ENCODE results near the gene EVX1. TPM values are rescaled to one million over a fixed set of nuclear protein-coding genes. Genes with fewer than 3 reads are reported as not detected.

Gene EVX1
- total RNA-seq, 1 experiment from 2014 or later, result not detected

DNA sequence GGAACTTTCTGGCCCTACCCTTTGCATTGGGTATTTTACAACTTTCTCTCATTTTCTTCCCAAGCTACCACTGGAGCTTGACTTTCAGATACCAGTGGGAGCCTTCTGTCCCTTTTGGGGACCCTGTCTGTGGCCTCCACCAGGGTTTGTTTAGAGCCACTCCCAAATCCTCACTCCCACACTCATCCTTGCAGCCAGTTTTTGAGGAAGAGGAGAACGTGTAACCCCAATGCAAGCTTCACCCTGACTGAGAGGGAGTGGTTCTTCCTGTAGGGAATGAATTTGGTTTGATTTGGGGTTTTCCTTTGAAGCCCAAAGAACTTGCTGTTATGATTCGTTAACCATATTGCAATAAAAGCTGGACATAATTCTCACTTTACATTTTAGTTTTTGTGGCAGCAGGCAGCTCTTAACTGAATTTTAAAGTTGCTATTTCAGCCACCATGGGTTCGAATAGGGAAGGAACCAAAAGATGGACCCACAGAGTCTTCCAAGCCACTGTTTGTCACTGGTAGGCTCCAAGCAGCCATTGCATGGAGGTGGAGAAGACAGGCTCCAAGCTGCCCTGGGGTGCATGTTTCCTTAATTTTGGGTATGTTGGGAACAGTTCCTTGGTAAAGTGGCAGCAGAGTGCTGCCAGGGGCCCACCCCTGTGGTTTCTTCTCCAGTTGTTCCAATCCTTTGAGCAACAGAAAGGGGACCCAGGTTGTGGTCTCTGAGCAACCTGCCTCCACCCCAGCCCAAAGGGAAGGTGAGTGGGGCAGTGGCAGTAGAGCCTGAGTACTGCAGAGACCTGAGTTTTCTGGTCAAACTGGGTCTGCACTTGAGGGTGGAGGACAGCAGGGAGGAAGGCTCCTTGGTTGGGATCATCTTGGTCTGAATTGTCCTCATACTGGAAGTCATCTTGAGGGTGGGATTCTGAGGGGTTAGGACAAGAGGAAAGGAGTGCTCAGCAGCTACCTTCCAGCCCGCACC lies 5.1 kb downstream of the EVX1 start:
- no peak overlapping the region for H4K5ac ChIP-seq (ENCODE audit: insufficient read length, low read depth, low read length)
- H4K91ac ChIP-seq (ENCODE audit: insufficient read length, low read depth, low read length), result no peak overlapping the region
- no peak overlapping the region for H3K23ac ChIP-seq (ENCODE audit: insufficient read length, low read depth, low read length)
- H2BK120ac ChIP-seq (ENCODE audit: low read depth, low read length, poor library complexity, severe bottlenecking), result no peak overlapping the region
- no peak overlapping the region for H2AK5ac ChIP-seq (ENCODE audit: insufficient read length, low read length)
- peaks cover 18 to 52% of the 10 kb centered on the region in 2 experiments for H3K4me1 Mint-ChIP-seq
- H3K4me3 Mint-ChIP-seq, result no peak overlapping the region
- no peak overlapping the region for H3K27ac Mint-ChIP-seq
- H3K27me3 ChIP-seq (ENCODE audit: insufficient read depth, low read length), result peaks cover 100% of the 10 kb centered on the region
- H3K4me2 ChIP-seq (ENCODE audit: insufficient read depth, insufficient read length, low read length), result no peak overlapping the region
- H3K14ac ChIP-seq (ENCODE audit: insufficient read depth, low read length), result no peak overlapping the region
- H2BK15ac ChIP-seq (ENCODE audit: low read depth, low read length), result no peak overlapping the region
- H3K27ac ChIP-seq (ENCODE audit: insufficient read length, low read depth, low read length), result no peak overlapping the region
- H3K4ac ChIP-seq (ENCODE audit: low read depth, low read length), result no peak overlapping the region
- H3K79me1 ChIP-seq (ENCODE audit: insufficient read depth, low read depth, low read length, poor library complexity, severe bottlenecking), result no peaks in the 10 kb centered on the region
- H3K27me3 Mint-ChIP-seq (ENCODE audit: low read depth), result peaks cover 100% of the 10 kb centered on the region
- peaks cover 3% of the 10 kb centered on the region for H4K20me1 ChIP-seq (ENCODE audit: control insufficient read depth, insufficient read depth, insufficient read length)
- no peak for TF ChIP-seq CTCF (conservative IDR thresholded peaks at IDR 0.05)
- no peak for DNase-seq
- H3K56ac ChIP-seq (ENCODE audit: insufficient read length, low read depth, low read length), result no peak overlapping the region
- H2BK12ac ChIP-seq (ENCODE audit: insufficient read length, low read depth, low read length), result no peak overlapping the region
- H3K9ac ChIP-seq (ENCODE audit: extremely low read depth, insufficient read length, low read length), result no peak overlapping the region
- H2BK20ac ChIP-seq (ENCODE audit: low read depth, low read length, poor library complexity, severe bottlenecking), result no peak overlapping the region
- H3K79me2 ChIP-seq (ENCODE audit: insufficient read depth, low read length), result no peaks in the 10 kb centered on the region
- no peaks in the 10 kb centered on the region for H3K9me3 ChIP-seq (ENCODE audit: control insufficient read depth, low read depth, low read length)
- no peaks in the 10 kb centered on the region for H3K36me3 Mint-ChIP-seq (ENCODE audit: insufficient read depth in 1 of 3, low read depth in 3 of 3)
- no peak overlapping the region for H2BK5ac ChIP-seq (ENCODE audit: insufficient read length, low read length)
- H3K4me1 ChIP-seq (ENCODE audit: insufficient read depth, low read length), result 0 out of 2 replicates have a peak, but pooled peaks cover 2% of the 10 kb centered on the region
- no peak overlapping the region for H4K8ac ChIP-seq (replicated peaks; ENCODE audit: insufficient read length, low read depth, low read length)
- no peak overlapping the region for H2AFZ ChIP-seq (ENCODE audit: low read length)
- WGBS (ENCODE audit: extremely low coverage, insufficient read length, low lambda C conversion rate), result no CpG with 5 or more reads among the region's 4 CpGs
- H3K23me2 ChIP-seq (ENCODE audit: insufficient read length, low read depth, low read length, poor library complexity, severe bottlenecking), result no peaks in the 10 kb centered on the region
- peaks cover 2 to 19% of the 10 kb centered on the region in 2 experiments; a peak in 2 of 5 replicates for H3K9me3 Mint-ChIP-seq
- H3K18ac ChIP-seq (ENCODE audit: insufficient read length, low read depth, low read length), result no peak overlapping the region
- H3T11ph ChIP-seq (ENCODE audit: low read length), result no peak overlapping the region
